NCI-H1436 treated with DMSO at 0.1 percent for 48 hours (cell line): ENCODE results near the gene GRID1.
A peak's percentile ranks its signal among the peaks of the same experiment; 100 is the strongest.

Source experiments
- DNase-seq: peaks from one replicate; lab custom pipeline; 2025; lab: John Stamatoyannopoulos, UW

GRID1 gene

GRCh38 chr10:86062647-86063145 lies 303.9 kb downstream of the GRID1 start:
- no peak for DNase-seq

DNA sequence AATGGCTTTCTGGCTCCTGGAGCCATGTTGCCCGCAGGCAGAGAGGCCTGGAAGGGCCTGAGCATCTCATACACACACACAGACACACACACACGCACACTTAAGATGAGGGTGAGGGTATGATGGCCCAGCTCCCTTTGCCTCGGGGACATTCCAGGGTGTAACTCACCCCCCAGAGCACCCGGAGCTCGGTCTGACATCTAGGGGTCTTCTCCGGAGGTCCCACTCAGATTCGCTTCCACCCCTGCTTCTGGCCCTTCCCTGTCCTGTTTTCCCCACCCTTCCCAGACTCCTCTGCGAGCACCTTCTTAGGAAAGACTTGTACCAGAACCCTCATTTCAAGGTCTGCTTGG lies 304.4 kb downstream of the GRID1 start:
- DNase-seq, result no peak

GRCh38 chr10:86061278-86062197 lies 305.1 kb downstream of the GRID1 start:
- DNase-seq, result no peak

- no peak for DNase-seq
Measured at GRCh38 chr10:86060386-86061277, 306.0 kb downstream of the GRID1 start.

GRCh38 chr10:86059892-86060291 lies 306.7 kb downstream of the GRID1 start:
- DNase-seq, result no peak

- DNase-seq, result no peak
Measured at GRCh38 chr10:86058964-86059363, 307.6 kb downstream of the GRID1 start.

DNA sequence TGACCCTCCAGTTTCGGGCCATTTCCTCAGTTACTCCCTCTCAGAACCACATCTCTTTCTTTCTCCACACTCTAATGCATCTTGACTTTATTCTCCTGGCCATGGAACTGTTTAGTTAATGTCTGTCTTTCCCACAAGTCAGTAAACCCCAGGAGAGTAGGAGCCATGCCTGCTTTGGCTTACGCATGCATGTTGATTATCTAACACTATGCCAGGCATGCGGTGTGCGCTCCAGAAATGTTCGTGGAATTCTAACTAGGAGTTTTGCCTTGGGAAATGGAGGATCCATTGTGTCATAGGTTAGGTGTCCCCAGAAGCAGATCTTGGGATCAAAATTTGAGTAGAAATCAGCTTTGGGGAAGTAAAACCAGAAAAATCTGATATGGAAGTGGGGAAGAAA lies 308.9 kb downstream of the GRID1 start:
- no peak for DNase-seq

GRCh38 chr10:86056672-86057071 lies 309.9 kb downstream of the GRID1 start:
- DNase-seq, result no peak

DNA sequence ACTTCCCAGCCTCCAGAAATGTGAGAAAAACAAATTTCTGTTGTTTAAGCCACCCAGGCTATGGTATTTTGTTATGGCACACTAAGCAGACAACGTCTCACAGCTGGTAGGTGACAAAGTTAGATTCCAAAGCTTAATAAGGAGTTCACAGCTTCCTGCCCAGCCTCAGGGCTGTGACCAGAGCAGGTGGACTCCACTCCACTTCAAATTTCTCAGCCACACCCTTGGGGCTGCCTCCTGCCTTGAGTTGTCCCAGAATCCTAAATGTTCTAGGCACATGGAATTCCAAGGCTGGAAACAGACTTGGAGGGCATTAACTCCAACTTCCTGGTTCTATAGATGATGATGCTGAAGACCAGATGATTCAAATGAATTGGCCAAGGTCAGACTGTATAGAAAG lies 310.7 kb downstream of the GRID1 start:
- DNase-seq, result no peak

DNA sequence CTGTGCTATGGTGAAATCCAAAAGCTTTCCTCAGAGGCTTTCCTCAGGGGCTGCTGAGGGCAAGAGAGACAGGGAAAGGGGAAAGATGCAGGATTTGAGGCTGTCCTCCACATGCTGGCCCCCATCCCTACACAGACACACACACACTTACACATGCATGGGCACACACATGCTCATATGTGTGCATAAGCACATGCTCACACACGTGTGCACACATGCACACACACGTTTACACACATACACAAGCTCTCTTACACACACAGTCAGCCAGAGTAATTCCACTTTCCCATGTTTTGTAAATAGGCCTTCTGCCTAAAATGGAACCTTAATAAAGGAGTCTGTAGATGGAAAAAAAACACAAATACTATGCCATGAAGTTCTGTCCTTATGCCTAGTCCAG lies 312.9 kb downstream of the GRID1 start:
- no peak for DNase-seq

DNA sequence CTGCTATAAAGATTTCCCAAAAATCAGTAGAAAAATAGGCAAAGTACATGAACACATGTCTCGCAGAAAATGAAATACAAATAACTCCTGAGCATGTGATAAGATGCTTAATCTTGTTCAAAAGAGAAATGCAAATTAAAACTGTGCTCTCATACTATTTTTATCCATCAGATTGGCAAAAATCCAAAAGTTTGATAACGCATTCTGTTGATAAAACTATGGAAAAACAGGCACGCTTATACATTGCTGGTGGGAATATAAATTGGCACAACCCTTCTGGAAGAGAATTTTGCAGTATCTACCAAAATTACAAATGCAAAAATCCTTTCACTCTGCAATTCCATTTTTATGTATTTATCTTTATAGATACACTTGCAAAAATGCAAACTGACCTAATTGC lies 315.0 kb downstream of the GRID1 start:
- DNase-seq, result no peak

- no peak for DNase-seq
Measured at GRCh38 chr10:86049442-86049841, 317.2 kb downstream of the GRID1 start.

DNA sequence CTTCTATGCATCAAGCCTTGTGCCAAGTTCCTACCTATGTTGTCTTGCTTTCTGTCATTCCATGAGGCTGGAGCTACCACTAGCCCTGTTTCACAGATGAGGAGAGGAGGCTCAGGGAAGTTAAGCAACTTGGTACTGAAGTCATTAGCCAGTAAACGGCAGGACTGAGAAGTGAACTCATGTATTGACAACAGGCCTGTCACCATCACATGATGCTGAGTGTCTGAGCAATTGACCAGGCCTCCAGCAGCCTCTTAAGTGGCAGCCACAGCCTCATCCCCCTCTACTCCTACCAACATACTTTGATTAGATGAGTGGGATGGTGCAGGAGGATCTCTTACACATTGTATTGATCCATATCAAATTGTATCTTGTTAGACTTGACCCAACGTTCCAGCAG lies 317.6 kb downstream of the GRID1 start:
- no peak for DNase-seq

- DNase-seq, result no peak
Measured at GRCh38 chr10:86048571-86048970, 318.0 kb downstream of the GRID1 start.

GRCh38 chr10:86047588-86047987 lies 319.0 kb downstream of the GRID1 start:
- DNase-seq, result no peak

DNA sequence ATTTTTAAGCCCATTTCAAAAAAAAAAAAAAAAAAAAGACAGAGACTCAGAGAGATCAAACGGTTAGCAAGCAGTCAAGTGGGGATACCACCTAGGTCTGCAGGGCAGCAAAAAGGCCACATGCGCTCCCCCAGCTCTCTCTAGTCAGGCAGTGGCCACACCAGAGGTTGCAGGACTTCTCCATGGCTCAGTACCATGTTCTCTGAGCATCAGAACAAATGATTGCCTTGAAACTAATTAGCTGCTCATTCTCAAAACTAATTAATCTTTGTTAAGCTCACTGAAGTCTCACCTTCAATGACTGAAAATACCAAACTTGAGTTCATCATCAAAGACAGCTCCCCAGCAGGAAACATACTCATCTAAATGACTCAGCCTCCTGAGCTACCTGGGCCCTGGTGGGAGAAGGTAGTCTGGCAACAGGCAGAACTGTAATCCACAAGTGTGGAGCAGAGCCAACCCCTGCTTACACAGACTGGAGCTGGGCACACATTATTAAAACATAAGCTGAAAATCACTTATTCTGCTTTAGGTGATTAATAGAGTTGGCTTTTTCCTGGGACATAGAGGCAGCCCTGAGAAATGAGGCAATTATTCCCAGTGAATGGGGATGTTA lies 319.6 kb downstream of the GRID1 start:
- no peak for DNase-seq

DNA sequence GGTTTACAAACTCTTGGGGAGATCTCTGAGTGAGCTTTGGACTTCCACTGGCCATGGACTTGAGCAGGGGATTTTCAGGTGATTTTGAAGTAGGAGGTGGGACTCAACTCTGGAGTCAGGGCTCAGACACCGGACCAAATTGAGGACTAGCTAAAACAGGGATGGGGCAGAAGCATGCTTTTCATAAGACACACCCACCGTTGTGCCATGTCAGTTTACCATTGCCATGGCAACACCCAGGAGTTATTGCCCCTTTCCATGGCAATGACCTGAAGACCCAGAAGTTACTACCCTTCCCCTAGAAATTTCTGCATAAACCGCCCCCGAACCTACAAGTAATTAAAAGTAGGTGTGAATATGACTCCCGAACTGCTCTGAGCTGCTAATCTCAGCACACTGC lies 320.7 kb downstream of the GRID1 start:
- DNase-seq, result no peak

DNA sequence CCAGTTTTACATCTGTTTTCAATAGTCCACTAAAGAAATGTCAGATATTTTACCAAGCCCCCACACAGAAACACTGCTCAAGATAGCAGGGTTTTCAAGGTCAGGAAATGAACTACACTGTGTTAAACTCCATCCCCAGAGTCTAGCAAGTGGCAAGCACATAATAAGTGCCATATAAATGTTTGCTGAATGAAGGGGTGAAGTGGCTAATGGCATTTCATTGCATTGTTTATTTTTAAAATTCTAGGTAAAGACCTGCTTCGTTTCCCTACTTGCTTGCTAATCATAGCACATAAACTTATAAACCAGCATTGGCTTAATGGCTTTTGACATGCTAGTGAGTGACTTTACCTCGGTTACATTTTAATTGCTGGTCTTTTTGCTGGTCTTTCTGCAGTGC lies 322.6 kb downstream of the GRID1 start:
- peak; percentile 55 for DNase-seq

GRCh38 chr10:86043236-86043635 lies 323.4 kb downstream of the GRID1 start:
- no peak for DNase-seq

DNA sequence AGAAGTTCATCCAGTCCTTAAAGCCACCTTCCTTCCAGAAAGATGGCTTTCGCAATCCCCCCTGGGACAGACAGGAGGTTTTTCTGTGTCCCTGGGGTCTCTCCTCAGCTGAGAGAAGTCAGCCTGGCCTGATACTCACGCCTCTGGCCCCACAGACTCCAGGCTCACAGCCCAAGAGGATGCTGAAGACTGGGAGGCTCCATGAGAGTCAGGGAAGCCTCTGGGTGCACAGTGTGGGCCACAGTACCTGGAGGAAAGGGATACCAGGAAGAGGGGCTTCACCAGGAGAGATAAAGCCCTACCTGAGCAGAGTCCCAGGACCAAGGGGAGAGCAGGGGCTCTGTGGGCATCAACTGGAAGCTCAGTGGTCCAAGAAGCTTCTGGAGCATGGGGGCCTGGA lies 324.4 kb downstream of the GRID1 start:
- no peak for DNase-seq

GRCh38 chr10:86041116-86041515 lies 325.5 kb downstream of the GRID1 start:
- no peak for DNase-seq

DNA sequence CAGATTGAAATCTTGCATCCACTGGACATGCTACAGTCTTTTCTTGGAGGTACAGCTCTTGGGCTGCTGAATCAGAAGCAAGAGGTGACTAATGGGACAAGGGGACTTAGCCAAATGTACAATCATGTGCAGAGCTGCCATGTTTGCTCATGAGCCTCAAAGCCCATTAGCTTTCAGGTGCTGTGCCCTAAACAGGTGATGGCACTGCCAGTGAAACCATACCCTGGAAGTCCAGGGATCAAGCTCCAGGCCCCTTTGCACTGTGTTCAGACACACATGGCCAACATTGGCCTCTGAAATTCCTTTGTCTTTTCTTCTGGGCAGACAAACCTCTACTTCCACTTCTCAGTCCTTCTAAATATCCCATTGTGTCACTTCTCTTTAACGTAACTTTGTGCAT lies 328.2 kb downstream of the GRID1 start:
- DNase-seq, result no peak

DNA sequence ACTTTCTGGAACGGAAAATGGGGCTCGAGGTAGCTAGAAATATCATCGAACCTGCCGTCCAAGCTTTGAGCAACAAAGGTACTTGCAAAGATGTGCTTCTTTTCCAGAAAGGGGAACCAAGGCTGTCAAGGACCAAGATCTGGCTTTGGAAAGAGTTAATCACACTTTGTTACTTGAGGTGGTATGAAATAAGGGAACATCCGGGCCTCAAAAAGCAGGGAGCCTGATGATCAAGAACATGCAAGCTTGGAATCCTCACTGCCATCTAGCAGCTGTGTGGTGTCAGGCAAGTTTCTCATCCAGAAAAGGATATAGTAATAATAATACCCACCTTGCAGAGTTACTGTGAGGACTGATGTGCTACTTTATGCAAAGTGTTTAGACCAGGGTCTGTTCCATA lies 329.5 kb downstream of the GRID1 start:
- DNase-seq, result no peak
